Measurements from ENCODE around the gene GPALPP1. TPM values are rescaled to one million over a fixed set of nuclear protein-coding genes. Genes with fewer than 3 reads are reported as not detected.
A peak's percentile ranks its signal among the peaks of the same experiment; 100 is the strongest.
"Not testable (repeated sequence)": the region's sequence is repeated elsewhere in the genome, so short reads cannot be mapped to it uniquely, and the experiment has no call there.

The GPALPP1 gene
- total RNA-seq, 8 experiments from 2014 or later = 20.3 to 52.8 (median 31.4) TPM

DNA sequence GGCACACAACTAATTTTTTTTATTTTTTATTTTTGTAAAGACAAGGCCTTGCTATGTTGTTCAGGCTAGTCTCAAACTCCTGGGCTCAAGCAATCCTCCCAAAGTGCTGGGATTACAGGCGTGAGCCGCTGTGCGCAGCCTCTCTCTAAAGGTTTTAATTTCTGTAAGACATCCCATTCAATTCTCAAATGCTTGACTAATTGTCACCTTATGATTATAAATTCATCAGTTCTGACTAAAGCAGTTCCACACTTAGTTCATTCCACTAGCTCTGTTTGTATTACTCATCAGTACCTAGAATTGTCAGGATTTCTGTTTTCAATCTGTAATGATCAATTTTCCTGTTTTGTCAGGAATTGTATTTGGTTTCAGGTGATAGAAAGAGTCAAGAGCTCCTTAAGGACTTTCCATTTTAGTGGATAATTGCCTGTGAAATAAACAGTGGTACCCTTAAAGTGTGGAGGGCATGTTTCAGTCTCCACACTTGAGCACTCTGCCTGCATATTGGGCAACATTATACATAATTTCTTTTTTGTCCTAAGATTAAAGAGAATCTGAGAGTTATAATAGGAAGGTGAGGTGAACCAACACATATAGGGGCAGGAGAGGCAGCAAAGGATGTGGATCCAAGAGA is 27.6 kb downstream of the GPALPP1 start:
- Histone ChIP-seq H3K4me1 (replicated peaks in 1 of 2) (no peaks in the 10 kb centered on the region), H3K4me3 (no peak overlapping the region), H3K27ac (no peak overlapping the region)
- 93 to 100% (median 97%) methylated on average over 1 to 3 of the region's 3 CpGs; no CpG with 5 or more reads in 4 of the 10 experiments for WGBS, 10 experiments
- in situ Hi-C loops (cut with MboI; ENCODE audit: low pct_unique_long_range_greater_than_20kb in 2 of 9, low sequenced_read_pairs in 9 of 9, unreplicated experiment in 9 of 9) = no loop called here
- no peak for ATAC-seq (replicated peaks in 6 of 8)

DNA sequence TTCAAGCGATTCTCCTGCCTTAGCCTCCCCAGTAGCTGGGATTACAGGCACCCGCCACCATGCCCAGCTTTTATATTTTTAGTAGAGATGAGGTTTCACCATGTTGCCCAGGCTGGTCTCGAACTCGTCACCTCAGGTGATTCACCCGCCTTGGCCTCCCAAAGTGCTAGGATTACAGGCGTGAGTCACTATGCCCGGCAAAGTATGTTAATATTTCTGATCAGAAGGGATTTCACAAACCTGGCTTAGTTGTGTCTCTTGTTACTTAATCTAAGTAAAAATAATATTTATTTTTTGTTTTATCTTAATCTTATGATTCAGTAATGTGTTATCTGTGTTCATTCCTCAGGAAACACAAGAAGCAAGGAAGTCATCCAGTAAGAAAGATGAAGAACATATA is 30.6 kb downstream of the GPALPP1 start:
- in situ Hi-C loops (cut with MboI; ENCODE audit: low pct_unique_long_range_greater_than_20kb in 2 of 9, low sequenced_read_pairs in 9 of 9, unreplicated experiment in 9 of 9); ATAC-seq (replicated peaks in 6 of 8): not testable (repeated sequence)
- WGBS, 10 experiments = 93 to 100% (median 100%) methylated on average over 1 to 7 of the region's 7 CpGs; no CpG with 5 or more reads in 2 of the 10 experiments

DNA sequence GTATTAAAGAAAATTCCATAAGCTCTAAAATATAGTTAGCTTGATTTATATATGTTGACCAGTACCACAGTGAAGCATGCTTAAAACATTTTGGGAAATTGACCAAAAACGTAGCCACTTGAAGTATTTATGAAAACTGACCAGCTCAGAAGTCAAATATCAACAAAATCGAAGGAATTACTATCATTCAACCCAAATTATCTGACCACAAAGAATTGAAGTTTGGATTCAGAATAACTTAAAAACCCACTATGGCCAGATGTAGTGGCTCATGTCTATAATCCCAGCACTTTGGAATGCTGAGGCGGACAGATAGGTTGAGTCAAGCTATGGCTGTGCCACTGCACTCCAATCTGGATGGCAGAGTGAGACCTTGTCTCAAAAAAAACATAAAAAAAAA is 31.9 kb downstream of the GPALPP1 start:
- H3K27ac ChIP-seq = no peak overlapping the region
- 79 to 97% (median 87%) methylated on average over 2 to 3 of the region's 3 CpGs; no CpG with 5 or more reads in 1 of the 10 experiments for WGBS, 10 experiments
- no peak overlapping the region for H3K4me3 ChIP-seq
- no peaks in the 10 kb centered on the region for H3K4me1 ChIP-seq (replicated peaks in 1 of 2)
- no peak for ATAC-seq (replicated peaks in 6 of 8)
- in situ Hi-C loops (cut with MboI; ENCODE audit: low pct_unique_long_range_greater_than_20kb in 2 of 9, low sequenced_read_pairs in 9 of 9, unreplicated experiment in 9 of 9) = no loop called here

More for the DNA sequence above, 30.6 kb downstream of the GPALPP1 start:
- H3K4me3 ChIP-seq; H3K4me1 ChIP-seq (replicated peaks in 1 of 2); H3K27ac ChIP-seq: not testable (repeated sequence)

DNA sequence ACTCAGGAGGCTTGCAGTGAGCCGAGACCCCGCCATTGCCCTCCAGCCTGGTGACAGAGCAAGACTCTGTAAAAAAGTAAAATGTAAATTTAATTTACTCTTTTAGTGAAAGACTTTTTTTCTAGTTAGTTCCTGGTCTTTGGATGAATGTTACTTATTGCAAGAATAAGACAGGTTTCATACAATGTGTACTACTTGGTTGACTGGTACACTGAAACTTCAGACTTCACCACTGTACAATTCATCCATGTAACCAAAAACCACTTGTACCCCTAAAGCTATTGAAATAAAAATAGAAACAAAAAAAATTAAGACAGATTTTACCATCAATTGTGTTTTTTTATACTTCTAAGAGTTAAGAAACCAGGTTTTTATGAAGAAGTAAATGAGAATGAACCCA is 35.5 kb downstream of the GPALPP1 start:
- WGBS, 10 experiments = 90 to 100% (median 100%) methylated on average over 2 of the region's 2 CpGs; no CpG with 5 or more reads in 5 of the 10 experiments
- in situ Hi-C loops (cut with MboI; ENCODE audit: low pct_unique_long_range_greater_than_20kb in 2 of 9, low sequenced_read_pairs in 9 of 9, unreplicated experiment in 9 of 9) = loop anchor here in 4 of 9 experiments (25.0 kb wide), 1 partner anchor 287 kb away; no protein-coding TSS in a partner anchor
- Histone ChIP-seq H3K27ac (no peak overlapping the region), H3K4me3 (no peak overlapping the region), H3K4me1 (replicated peaks in 1 of 2) (no peaks in the 10 kb centered on the region)
- ATAC-seq (replicated peaks in 6 of 8) = no peak

DNA sequence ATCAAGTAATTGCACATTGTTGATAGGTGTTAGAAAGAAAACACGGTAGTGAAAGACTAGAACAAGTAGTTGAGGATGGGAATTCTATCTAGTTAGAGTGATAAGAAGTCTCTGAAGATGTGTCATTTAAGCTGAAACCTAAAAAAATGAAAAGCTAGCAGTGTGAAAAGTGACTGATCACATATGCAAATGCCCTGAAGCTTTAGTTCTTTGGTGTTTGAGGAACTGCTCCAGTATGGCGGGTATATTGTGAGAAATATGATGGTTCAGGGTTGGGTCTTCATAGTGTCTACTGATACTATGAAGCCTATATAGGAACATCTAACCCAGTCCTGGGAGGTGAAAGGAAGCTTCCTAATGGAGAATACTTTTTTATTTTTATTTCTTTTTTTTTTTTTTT is 45.0 kb downstream of the GPALPP1 start:
- Histone ChIP-seq H3K4me1 (replicated peaks in 1 of 2) (no peaks in the 10 kb centered on the region), H3K4me3 (no peak overlapping the region), H3K27ac (no peak overlapping the region)
- no peak for ATAC-seq (replicated peaks in 6 of 8)
- in situ Hi-C loops (cut with MboI; ENCODE audit: low pct_unique_long_range_greater_than_20kb in 2 of 9, low sequenced_read_pairs in 9 of 9, unreplicated experiment in 9 of 9) = loop anchor here in 4 of 9 experiments (25.0 kb wide), 1 partner anchor 278 kb away; no protein-coding TSS in a partner anchor
- WGBS, 10 experiments = 83 to 100% (median 98%) methylated on average over 1 to 2 of the region's 2 CpGs

DNA sequence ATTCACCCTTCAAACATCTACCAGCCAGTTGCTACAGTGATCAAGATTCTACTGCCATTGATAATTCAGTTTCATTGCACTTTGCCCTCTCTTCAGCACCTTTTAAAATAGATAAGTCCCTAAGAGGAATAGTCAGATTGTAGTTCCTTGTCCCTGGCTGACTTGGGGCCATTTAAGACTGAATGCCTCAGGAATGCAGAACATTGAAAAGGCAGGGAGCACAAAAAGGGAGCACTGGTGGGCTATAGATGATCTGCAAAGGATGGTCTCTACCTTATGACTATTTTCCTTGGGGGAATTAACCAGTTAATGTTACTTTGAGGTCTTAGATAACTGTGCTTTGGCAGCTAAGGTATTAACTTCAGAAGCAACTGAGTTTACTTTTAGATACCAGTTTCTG is 46.9 kb downstream of the GPALPP1 start:
- ATAC-seq (replicated peaks in 6 of 8) = no peak
- in situ Hi-C loops (cut with MboI; ENCODE audit: low pct_unique_long_range_greater_than_20kb in 2 of 9, low sequenced_read_pairs in 9 of 9, unreplicated experiment in 9 of 9) = loop anchor here in 4 of 9 experiments (25.0 kb wide), 1 partner anchor 276 kb away; no protein-coding TSS in a partner anchor
- H3K27ac ChIP-seq = no peak overlapping the region
- no peaks in the 10 kb centered on the region for H3K4me1 ChIP-seq (replicated peaks in 1 of 2)
- H3K4me3 ChIP-seq = no peak overlapping the region

DNA sequence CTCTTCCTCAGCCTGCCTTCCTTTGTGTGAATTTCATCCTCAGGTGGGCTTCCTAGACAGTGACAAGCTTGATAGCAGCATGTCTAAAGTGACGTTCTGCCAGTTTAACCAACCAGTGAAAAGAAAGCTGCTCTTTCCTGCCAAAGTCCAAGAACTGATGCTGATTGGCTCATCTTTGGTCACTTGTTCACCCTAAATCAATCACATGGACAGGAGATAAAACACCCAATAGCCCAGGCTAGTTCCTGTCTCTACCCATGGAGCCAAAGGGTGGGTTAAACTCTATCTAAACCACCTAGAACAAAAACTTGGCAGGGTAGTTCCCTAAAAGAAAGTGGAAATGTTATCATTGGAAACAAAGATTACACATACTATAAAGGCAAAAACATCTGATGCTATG is 50.8 kb downstream of the GPALPP1 start:
- peak in 1 of 8 experiments; percentile 9 for ATAC-seq (replicated peaks in 6 of 8)
- WGBS, 10 experiments = 83 to 100% (median 100%) methylated on average over 1 of the region's 1 CpG; no CpG with 5 or more reads in 3 of the 10 experiments
- in situ Hi-C loops (cut with MboI; ENCODE audit: low pct_unique_long_range_greater_than_20kb in 2 of 9, low sequenced_read_pairs in 9 of 9, unreplicated experiment in 9 of 9) = loop anchor here in 8 of 9 experiments (10.0 to 25.0 kb wide), 2 partner anchors 265 to 272 kb away; no protein-coding TSS in a partner anchor
- Histone ChIP-seq H3K27ac (no peak overlapping the region), H3K4me1 (replicated peaks in 1 of 2) (no peaks in the 10 kb centered on the region), H3K4me3 (no peak overlapping the region)

DNA sequence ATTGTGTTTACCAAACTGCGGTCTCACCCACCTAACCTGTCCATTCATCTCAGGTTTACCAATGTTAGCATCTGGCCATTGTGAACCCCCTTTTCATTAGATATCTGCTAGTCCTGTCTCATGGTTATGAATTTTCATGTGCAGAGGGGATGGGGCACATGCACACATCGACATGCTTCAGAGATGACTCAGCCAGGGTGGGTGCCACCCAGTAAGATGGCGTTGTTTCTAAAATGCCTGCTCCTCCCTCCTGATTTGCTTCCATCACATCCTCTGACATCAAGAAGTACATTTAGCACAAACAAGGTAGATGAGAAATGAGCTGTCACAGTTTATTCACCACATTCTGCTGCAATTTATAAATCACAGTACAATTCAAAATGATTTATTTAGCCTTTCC is 51.3 kb downstream of the GPALPP1 start:
- 0 to 100% (median 50%) methylated on average over 1 to 3 of the region's 3 CpGs; no CpG with 5 or more reads in 2 of the 10 experiments for WGBS, 10 experiments
- H3K27ac ChIP-seq = no peak overlapping the region
- no peaks in the 10 kb centered on the region for H3K4me1 ChIP-seq (replicated peaks in 1 of 2)
- in situ Hi-C loops (cut with MboI; ENCODE audit: low pct_unique_long_range_greater_than_20kb in 2 of 9, low sequenced_read_pairs in 9 of 9, unreplicated experiment in 9 of 9) = loop anchor here in 8 of 9 experiments (10.0 to 25.0 kb wide), 2 partner anchors 264 to 272 kb away; no protein-coding TSS in a partner anchor
- peak in 5 of 8 experiments; percentile 32 to 90 (median 79) for ATAC-seq (replicated peaks in 6 of 8)
- H3K4me3 ChIP-seq = no peak overlapping the region

DNA sequence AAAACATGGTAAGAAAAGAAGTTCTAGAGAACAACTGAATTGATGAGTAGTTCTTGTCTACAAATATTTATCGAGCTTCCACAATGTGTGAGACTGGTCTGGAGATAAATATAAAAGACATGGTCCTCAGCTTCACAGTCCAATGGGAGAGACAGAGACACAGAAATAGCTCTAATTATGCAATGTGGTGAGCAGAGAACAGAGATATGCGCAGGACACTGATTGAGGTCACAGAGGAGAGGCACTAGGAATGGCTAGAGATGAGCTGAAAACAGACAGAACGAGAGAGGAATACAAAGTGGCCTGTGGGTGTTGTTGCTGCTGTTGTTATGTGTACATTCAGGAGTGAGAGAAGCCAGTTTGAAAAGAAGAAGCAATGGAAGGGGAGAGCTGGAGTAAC is 53.2 kb downstream of the GPALPP1 start:
- WGBS, 10 experiments = 20 to 94% (median 81%) methylated on average over 1 to 3 of the region's 3 CpGs; no CpG with 5 or more reads in 2 of the 10 experiments
- H3K4me1 ChIP-seq (replicated peaks in 1 of 2) = peaks cover 1% of the 10 kb centered on the region in 2 donors
- peak in 6 of 8 experiments; percentile 9 to 75 (median 40) for ATAC-seq (replicated peaks in 6 of 8)
- H3K27ac ChIP-seq = no peak overlapping the region
- no peak overlapping the region for H3K4me3 ChIP-seq
- in situ Hi-C loops (cut with MboI; ENCODE audit: low pct_unique_long_range_greater_than_20kb in 2 of 9, low sequenced_read_pairs in 9 of 9, unreplicated experiment in 9 of 9) = loop anchor here in 8 of 9 experiments (10.0 to 25.0 kb wide), 2 partner anchors 262 to 270 kb away; no protein-coding TSS in a partner anchor

DNA sequence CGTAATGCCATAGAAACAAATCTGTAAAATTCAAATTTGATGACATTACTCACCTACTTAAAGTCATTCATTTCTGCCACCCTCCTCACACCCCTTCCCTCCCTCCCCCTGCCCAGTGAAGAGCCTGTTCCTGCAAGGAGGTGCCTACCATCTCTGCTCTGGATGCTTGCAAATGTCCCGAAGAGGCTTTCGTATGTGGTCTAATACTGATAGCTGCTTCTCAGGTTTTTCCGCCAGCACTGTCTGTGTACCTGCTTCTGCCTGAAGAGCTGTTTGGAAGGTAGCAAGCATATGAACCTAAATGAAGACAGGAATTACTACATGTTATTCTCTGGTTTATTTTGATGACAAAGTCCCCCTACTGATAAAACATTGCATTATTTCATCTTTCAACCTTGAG is 57.1 kb downstream of the GPALPP1 start:
- H3K4me1 ChIP-seq (replicated peaks in 1 of 2) = peaks cover 7 to 11% of the 10 kb centered on the region in 2 donors
- WGBS, 10 experiments = 14 to 100% (median 100%) methylated on average over 1 to 2 of the region's 4 CpGs; no CpG with 5 or more reads in 5 of the 10 experiments
- in situ Hi-C loops (cut with MboI; ENCODE audit: low pct_unique_long_range_greater_than_20kb in 2 of 9, low sequenced_read_pairs in 9 of 9, unreplicated experiment in 9 of 9) = loop anchor here in 8 of 9 experiments (10.0 to 25.0 kb wide), 2 partner anchors 258 to 266 kb away; no protein-coding TSS in a partner anchor
- H3K27ac ChIP-seq = no peak overlapping the region
- peak overlapping the region in 2 of 5 donors; percentile 20 to 22 for H3K4me3 ChIP-seq
- ATAC-seq (replicated peaks in 6 of 8) = no peak

DNA sequence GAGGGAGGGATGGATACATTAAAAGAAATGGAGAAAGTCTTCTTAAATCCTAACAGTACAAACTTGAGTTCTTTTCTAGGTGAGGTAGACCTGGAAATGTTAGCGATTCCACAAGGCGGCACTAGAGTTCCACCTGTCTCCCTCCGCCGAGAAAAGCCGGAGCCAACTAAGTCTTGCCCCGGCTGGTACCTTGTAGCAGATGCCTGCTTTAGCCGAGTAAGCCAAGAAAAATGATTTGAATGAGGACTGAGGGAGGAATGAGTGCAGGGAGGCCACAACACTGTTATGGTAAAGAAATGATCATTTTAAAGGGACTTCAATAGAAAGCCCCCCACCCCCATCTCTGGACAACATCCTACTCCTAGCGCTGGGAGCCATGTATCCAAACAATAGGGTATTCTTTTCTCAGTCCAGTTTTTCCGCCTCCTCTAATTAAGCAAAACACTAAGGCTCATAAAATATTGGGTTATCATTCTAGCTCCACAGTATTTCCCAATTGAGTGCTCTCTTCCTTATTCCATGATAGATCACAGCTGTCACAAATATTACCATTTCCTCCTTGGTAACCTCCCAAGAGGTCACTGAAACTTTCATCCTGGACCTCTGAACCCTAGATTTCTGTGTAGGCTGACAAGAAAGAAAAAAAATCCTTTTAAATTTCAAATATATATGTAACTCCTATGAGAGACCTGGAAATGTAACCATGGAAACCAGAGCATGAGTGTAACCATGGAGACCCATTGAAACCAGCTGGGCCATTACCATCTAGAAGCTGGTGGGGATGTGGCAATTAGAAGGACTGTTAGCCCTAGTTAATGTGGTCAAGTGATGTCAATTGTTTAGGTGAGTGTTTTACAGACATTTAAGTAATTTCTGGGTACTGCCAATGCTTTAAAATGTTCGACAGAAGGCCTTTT is 58.3 kb downstream of the GPALPP1 start:
- H3K4me3 ChIP-seq = peak overlapping the region; percentile 17 to 26 (median 21)
- H3K27ac ChIP-seq = no peak overlapping the region
- H3K4me1 ChIP-seq (replicated peaks in 1 of 2) = peaks cover 13 to 15% of the 10 kb centered on the region in 2 donors
- 18 to 83% (median 35%) methylated on average over 1 to 10 of the region's 10 CpGs; no CpG with 5 or more reads in 2 of the 10 experiments for WGBS, 10 experiments
- in situ Hi-C loops (cut with MboI; ENCODE audit: low pct_unique_long_range_greater_than_20kb in 2 of 9, low sequenced_read_pairs in 9 of 9, unreplicated experiment in 9 of 9) = loop anchor here in 8 of 9 experiments (10.0 to 25.0 kb wide), 2 partner anchors 257 to 265 kb away; no protein-coding TSS in a partner anchor
- ATAC-seq (replicated peaks in 6 of 8) = peak; percentile 84 to 99 (median 92)

DNA sequence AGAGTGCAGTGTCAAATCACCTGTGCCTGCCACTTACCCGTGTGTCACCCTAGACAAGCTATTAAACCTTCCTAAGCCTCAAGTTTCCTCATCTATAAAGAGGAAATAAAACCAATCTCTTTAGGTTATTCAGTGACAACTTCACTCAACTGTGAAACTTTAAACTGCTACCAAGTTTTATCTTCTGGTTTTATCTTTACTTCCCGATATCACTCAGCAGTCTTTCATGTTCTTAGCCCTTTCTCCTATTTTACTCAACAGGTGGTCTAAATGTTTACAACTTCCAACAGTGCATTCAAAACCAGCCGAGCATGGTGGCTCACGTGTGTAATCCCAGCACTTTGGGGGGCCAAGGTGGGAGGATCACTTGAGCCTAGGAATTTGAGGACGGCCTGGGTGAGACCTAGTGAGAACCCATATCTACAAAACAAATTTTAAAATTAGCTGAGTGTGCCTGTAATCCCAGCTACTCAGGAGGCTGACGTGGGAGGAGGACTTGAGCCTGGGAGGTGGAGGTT is 59.6 kb downstream of the GPALPP1 start:
- in situ Hi-C loops (cut with MboI; ENCODE audit: low pct_unique_long_range_greater_than_20kb in 2 of 9, low sequenced_read_pairs in 9 of 9, unreplicated experiment in 9 of 9) = loop anchor here in 8 of 9 experiments (10.0 to 25.0 kb wide), 2 partner anchors 256 to 263 kb away; no protein-coding TSS in a partner anchor
- Histone ChIP-seq H3K4me1 (replicated peaks in 1 of 2) (peaks cover 18% of the 10 kb centered on the region in 2 donors), H3K4me3 (no peak overlapping the region), H3K27ac (no peak overlapping the region)
- ATAC-seq (replicated peaks in 6 of 8) = no peak
- 14 to 97% (median 63%) methylated on average over 1 to 5 of the region's 6 CpGs; no CpG with 5 or more reads in 2 of the 10 experiments for WGBS, 10 experiments
